Measurements from ENCODE around the gene DLGAP1.

- TF ChIP-seq POLR2A (IDR thresholded peaks at IDR 0.05) (no peak), CTCF (IDR thresholded peaks at IDR 0.05) (no peak)
Observed at GRCh38 chr18:4203568-4204437, 251.3 kb downstream of the DLGAP1 start.
